NCI-H226 (cell line): ENCODE results near the gene EEA1.

ENCODE experiments used
- DNase-seq: peaks from one replicate; pipeline ENCODE4 v3.0.0-alpha.2; 2015

Gene EEA1

GRCh38 chr12:92740411-92740810 is 188.7 kb downstream of the EEA1 start:
- no peak for DNase-seq

- no peak for DNase-seq
Observed at GRCh38 chr12:92739113-92739512, 190.0 kb downstream of the EEA1 start.

GRCh38 chr12:92737855-92738850 is 190.9 kb downstream of the EEA1 start:
- no peak for DNase-seq

- no peak for DNase-seq
Observed at GRCh38 chr12:92736605-92737004, 192.5 kb downstream of the EEA1 start.

GRCh38 chr12:92735131-92735721 is 193.9 kb downstream of the EEA1 start:
- peak; percentile 76 for DNase-seq

GRCh38 chr12:92733661-92734060 is 195.4 kb downstream of the EEA1 start:
- no peak for DNase-seq

GRCh38 chr12:92733181-92733580 is 195.9 kb downstream of the EEA1 start:
- no peak for DNase-seq

- DNase-seq, result no peak
Observed at GRCh38 chr12:92732716-92733115, 196.4 kb downstream of the EEA1 start.

- no peak for DNase-seq
Observed at GRCh38 chr12:92732216-92732615, 196.9 kb downstream of the EEA1 start.

GRCh38 chr12:92730758-92731157 is 198.3 kb downstream of the EEA1 start:
- no peak for DNase-seq

- no peak for DNase-seq
Observed at GRCh38 chr12:92729773-92730305, 199.3 kb downstream of the EEA1 start.

GRCh38 chr12:92726850-92727249 is 202.2 kb downstream of the EEA1 start:
- no peak for DNase-seq

GRCh38 chr12:92722897-92723296 is 206.2 kb downstream of the EEA1 start:
- no peak for DNase-seq

- DNase-seq, result no peak
Observed at GRCh38 chr12:92721656-92722055, 207.4 kb downstream of the EEA1 start.

- DNase-seq, result peak; percentile 18
Observed at GRCh38 chr12:92721130-92721529, 208.0 kb downstream of the EEA1 start.
